NCI-H526 (cell line): Measurements from ENCODE around the gene TAF13.
"Not testable (repeated sequence)": the region's sequence is repeated elsewhere in the genome, so short reads cannot be mapped to it uniquely, and the experiment has no call there.

Experiments
- DNase-seq, 2 experiments: peaks; one replicate each; lab custom pipeline; 2025; lab: John Stamatoyannopoulos, UW

The TAF13 gene

DNA sequence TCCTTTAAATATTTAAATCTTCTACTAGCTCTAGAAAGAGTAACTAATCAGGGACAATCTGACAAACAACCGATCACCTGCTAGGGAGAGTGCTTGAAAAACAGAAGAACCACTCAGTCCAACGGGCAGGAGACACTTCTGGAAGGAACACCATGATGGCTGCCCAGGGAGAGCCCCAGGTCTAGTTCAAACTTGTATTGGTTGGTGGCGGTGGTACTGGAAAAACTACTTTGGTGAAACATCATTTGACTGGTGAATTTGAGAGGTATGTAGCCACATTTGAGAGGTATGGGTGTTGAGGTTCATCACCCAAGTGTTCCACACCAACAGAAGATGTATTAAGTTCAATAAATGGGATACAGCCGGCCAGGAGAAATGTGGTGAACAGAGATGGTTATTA lies 29.1 kb downstream of the TAF13 start:
- no peak for DNase-seq

DNA sequence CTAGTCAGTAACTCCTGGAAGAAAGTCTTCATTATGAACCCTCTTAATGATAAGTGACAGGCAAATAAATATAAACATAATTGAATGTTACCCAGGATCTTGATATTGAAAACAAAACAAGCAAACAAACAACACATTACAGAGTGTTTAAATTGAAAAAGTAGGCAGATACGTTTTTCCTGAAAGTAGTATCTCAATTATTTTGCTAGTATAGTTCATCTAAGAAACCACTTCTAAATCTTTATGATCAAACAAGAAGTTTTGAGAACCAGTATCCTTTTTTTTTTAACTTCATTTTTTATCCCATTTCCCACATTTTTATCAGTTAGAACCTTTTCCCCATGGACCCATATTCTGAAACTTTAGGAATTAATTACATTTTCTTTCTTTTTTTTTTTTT lies 30.2 kb downstream of the TAF13 start:
- no peak for DNase-seq

DNA sequence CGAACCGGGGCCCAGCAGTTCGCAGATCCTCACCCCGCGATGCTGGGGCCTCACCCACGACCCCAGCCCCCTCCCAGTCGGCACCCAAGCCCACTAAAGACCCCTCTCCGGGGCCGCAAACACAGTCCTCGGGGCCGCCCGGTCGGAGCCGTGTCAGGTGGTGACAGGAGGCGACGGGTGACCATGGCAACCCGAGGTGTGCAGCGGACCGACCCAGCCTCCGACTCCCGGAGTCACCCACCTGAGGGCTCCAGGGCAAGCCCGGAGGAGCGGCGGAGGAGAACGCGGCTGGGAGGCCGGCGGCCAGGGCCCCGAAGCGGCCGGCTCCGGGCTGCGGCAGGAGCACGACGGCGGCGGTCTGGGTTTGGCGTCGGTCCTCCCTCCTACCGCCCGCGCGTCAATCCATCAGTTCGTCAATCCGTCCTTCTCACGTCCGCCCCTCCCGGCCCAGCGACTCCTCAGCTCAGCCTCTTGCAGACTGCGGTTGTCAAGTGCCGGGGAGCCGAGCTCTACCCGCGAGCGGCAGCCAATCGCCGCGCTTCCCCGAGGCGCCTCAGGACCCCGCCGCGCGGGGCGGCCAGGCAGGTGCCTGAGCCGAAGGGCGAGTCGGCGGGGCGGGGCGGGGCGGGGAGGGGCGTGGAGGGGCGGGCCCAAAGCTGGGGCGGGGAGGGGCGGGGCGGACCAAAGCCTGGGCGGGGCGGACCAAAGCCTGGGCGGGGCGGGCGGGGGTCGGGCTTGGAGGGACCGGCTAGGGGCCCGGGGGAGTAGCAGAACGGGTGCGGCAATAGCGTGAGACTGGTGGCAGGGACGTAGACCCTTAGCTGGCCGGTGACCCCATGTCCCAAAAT lies 34.0 kb downstream of the TAF13 start, which contains the start of gene WDR47:
WDR47 (minus strand) TSS at position 482 of the 848 bp plus-strand sequence. CDS start 18,590 bp downstream, outside the sequence.
- peak; percentile 89 to 97 for DNase-seq

- peak in 1 of 2 experiments; percentile 59 for DNase-seq
Measured at GRCh38 chr1:109040989-109041620, 34.7 kb downstream of the TAF13 start.

- DNase-seq, result no peak
Measured at GRCh38 chr1:109040627-109040988, 35.2 kb downstream of the TAF13 start.

DNA sequence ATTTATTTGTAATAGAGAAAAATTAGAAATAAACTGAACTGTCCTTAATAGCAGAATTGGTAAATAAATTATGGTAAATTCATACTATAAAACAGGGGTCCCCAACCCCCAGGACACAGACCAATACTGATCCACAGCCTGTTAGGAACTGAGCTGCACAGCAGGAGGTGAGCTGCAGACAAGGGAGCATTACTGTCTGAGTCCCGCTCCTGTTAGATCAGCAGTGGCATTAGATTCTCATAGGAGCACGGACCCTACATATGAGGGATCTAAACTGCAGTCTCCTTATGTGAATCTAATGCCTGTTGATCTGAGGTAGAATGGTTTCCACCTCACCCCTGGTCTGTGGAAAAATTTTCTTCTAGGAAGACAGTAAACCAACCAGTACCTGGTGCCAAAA lies 41.4 kb downstream of the TAF13 start:
- DNase-seq, result no peak

DNA sequence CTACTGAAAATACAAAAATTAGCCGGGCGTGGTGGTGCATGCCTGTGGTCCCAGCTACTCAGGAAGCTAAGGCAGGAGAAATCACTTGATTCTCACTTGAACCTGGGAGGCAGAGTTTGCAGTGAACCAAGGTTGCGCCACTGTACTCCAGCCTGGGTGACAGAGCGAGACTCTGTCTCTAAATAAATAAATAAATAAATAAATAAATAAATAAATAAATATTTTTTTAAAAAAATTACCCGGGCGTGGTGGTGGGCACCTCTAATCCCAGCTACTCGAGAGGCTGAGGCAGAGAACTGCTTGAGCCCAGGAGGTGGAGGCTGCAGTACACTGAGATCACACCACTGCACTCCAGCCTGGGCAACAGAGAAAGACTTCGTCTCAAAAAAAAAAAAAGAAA lies 46.3 kb downstream of the TAF13 start:
- DNase-seq, result not testable (repeated sequence)

- no peak for DNase-seq
Measured at GRCh38 chr1:109027841-109028240, 48.0 kb downstream of the TAF13 start.

DNA sequence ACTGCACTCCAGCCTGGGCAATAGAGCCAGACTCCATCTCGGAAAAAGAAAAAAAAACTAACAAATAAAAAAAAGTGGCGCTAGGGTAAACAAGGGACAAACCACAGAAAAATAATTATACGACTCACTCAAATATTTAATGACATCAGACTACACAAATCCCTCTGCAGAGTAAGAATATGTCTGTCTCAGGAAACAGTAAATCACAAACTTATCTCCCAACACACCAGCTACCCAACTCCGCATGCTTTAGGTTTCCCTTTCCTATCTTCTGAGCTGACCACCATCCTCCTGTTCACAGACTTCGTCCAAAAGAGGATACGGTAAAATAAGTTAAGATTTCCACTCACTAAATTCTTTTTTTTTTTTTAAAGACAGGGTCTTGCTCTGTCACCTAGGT lies 50.1 kb downstream of the TAF13 start:
- no peak for DNase-seq

- no peak for DNase-seq
Measured at GRCh38 chr1:109024646-109025045, 51.2 kb downstream of the TAF13 start.

- no peak for DNase-seq
Measured at GRCh38 chr1:109020693-109021257, 55.0 kb downstream of the TAF13 start.

DNA sequence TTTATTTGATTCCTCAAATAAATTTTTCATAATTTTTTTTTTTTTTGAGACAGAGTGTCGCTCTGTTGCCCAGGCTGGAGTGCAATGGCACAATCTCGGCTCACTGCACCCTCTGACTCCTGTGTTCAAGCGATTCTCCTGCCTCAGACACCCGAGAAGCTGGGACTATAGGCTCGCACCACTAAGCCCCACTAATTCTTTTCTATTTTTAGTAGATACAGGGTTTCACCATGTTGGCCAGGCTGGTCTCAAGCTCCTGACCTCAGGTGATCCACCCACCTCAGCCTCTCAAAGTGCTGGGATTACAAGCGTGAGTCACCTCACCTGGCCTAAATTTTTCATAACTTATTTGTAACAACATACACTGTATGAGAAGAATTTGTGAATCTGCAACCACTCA lies 58.1 kb downstream of the TAF13 start:
- DNase-seq, result not testable (repeated sequence)

GRCh38 chr1:109017134-109017533 lies 58.7 kb downstream of the TAF13 start:
- DNase-seq, result no peak
